ENCODE measurements around the gene BAHCC1. TPM values are rescaled to one million over a fixed set of nuclear protein-coding genes. Genes with fewer than 3 reads are reported as not detected.

The BAHCC1 gene
- total and polyA plus RNA-seq, 2 donors (not counting 1 experiment from before 2014, with no cell fraction given): 1.8 to 7.3 TPM

DNA sequence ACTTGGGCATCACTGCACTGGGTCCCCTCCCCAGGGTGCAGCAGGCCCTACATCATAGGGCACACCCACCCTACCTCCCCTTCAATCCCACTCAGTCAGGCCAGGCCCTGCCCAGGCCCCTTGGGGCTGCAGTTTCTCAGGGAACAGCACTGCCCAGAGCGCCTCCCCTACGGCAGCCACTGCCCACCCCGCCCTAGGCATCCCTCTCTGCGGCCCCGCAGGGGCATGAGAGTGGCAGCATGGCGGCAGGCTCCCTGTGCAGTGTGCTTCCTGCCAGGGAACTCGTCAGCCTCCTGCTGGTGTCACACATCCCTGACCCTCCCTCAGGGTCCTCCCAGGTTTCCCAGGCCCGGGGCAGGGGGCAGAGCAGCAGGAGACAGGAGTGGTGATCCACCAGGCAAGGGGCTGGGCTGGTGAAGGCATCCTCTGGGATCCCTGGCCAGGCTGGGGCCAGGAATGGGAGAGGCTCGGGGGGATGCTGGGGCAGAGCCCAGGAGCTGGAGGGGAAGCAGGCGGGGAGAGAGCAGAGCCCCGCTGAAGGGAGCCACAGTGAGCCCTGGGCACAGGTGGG, 16.2 kb upstream of the BAHCC1 start:
- H3K9me3 ChIP-seq (ENCODE audit: control insufficient read depth, insufficient read depth, low read depth, low read length): no peaks in the 10 kb centered on the region
- TF ChIP-seq EZH2 (IDR thresholded peaks at IDR 0.05; ENCODE audit: low read length, missing control alignments): no peak
- TF ChIP-seq, protein P1, sequence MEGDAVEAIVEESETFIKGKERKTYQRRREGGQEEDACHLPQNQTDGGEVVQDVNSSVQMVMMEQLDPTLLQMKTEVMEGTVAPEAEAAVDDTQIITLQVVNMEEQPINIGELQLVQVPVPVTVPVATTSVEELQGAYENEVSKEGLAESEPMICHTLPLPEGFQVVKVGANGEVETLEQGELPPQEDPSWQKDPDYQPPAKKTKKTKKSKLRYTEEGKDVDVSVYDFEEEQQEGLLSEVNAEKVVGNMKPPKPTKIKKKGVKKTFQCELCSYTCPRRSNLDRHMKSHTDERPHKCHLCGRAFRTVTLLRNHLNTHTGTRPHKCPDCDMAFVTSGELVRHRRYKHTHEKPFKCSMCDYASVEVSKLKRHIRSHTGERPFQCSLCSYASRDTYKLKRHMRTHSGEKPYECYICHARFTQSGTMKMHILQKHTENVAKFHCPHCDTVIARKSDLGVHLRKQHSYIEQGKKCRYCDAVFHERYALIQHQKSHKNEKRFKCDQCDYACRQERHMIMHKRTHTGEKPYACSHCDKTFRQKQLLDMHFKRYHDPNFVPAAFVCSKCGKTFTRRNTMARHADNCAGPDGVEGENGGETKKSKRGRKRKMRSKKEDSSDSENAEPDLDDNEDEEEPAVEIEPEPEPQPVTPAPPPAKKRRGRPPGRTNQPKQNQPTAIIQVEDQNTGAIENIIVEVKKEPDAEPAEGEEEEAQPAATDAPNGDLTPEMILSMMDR (conservative IDR thresholded peaks at IDR 0.05 in 1 of 2, IDR thresholded peaks at IDR 0.05 in 1 of 2; ENCODE audit: low read depth in 1 of 2, low read length in 2 of 2): no peak
- H3K79me2 ChIP-seq (ENCODE audit: control insufficient read depth, insufficient read depth, low read length): no peaks in the 10 kb centered on the region
- H3K4me3 ChIP-seq (replicated peaks in 1 of 4; ENCODE audit: control extremely low read depth in 1 of 4, insufficient read depth in 1 of 4, low read depth in 3 of 4, low read length in 4 of 4): no peak overlapping the region
- H3K9ac ChIP-seq (ENCODE audit: insufficient read depth, low read length): no peak overlapping the region
- H3K27me3 ChIP-seq (ENCODE audit: control insufficient read depth, insufficient read depth, low read length): peaks cover 4% of the 10 kb centered on the region
- H3K4me1 ChIP-seq (ENCODE audit: control insufficient read depth, extremely low read depth, insufficient read depth, low read length): no peaks in the 10 kb centered on the region
- H4K20me1 ChIP-seq (ENCODE audit: control insufficient read depth, extremely low read depth, insufficient read depth, low read length): no peaks in the 10 kb centered on the region
- H3K4me2 ChIP-seq (ENCODE audit: extremely low read depth, insufficient read depth, low read length): no peak overlapping the region
- no peak overlapping the region for H2AFZ ChIP-seq (ENCODE audit: low read length)
- H3K27ac ChIP-seq (ENCODE audit: insufficient read depth, low read length): no peak overlapping the region
- no peaks in the 10 kb centered on the region for H3K36me3 ChIP-seq (ENCODE audit: control insufficient read depth, insufficient read depth, low read length)
- DNase-seq (ENCODE audit: low read depth in 2 of 2): no peak

DNA sequence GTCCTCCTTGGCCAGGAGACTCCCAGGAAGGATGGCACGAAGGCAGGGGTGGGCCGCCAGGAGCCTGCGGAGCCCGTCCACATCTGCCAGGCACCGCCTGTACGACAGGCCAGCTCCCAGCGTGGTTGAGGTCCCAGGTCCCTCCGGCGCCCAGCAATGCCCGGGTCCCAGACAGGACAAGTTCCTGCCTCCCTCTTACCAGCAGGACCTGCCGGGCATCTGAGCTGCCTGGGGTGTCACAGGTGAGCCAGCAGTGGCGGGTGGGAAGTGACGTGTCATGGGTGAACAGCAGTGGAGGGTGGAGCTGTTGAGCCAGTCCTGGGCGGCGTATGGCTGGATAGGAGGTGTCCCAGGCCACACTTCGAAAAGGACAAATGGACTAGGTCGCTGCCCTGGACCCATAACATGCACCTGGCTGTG, 15.7 kb upstream of the BAHCC1 start:
- Histone ChIP-seq H3K79me2 (ENCODE audit: control insufficient read depth, insufficient read depth, low read length) (no peaks in the 10 kb centered on the region), H3K36me3 (ENCODE audit: control insufficient read depth, insufficient read depth, low read length) (no peaks in the 10 kb centered on the region), H3K4me1 (ENCODE audit: control insufficient read depth, extremely low read depth, insufficient read depth, low read length) (no peaks in the 10 kb centered on the region), H4K20me1 (ENCODE audit: control insufficient read depth, extremely low read depth, insufficient read depth, low read length) (no peaks in the 10 kb centered on the region), H3K4me3 (replicated peaks in 1 of 4; ENCODE audit: control extremely low read depth in 1 of 4, insufficient read depth in 1 of 4, low read depth in 3 of 4, low read length in 4 of 4) (no peak overlapping the region), H3K9me3 (ENCODE audit: control insufficient read depth, insufficient read depth, low read depth, low read length) (no peaks in the 10 kb centered on the region), H3K4me2 (ENCODE audit: extremely low read depth, insufficient read depth, low read length) (no peak overlapping the region), H3K27me3 (ENCODE audit: control insufficient read depth, insufficient read depth, low read length) (peaks cover 4% of the 10 kb centered on the region), H3K27ac (ENCODE audit: insufficient read depth, low read length) (no peak overlapping the region), H3K9ac (ENCODE audit: insufficient read depth, low read length) (no peak overlapping the region), H2AFZ (ENCODE audit: low read length) (no peak overlapping the region)
- no peak for TF ChIP-seq EZH2 (IDR thresholded peaks at IDR 0.05; ENCODE audit: low read length, missing control alignments)
- TF ChIP-seq, protein P1 (conservative IDR thresholded peaks at IDR 0.05 in 1 of 2, IDR thresholded peaks at IDR 0.05 in 1 of 2; ENCODE audit: low read depth in 1 of 2, low read length in 2 of 2): no peak
- no peak for DNase-seq (ENCODE audit: low read depth in 2 of 2)

DNA sequence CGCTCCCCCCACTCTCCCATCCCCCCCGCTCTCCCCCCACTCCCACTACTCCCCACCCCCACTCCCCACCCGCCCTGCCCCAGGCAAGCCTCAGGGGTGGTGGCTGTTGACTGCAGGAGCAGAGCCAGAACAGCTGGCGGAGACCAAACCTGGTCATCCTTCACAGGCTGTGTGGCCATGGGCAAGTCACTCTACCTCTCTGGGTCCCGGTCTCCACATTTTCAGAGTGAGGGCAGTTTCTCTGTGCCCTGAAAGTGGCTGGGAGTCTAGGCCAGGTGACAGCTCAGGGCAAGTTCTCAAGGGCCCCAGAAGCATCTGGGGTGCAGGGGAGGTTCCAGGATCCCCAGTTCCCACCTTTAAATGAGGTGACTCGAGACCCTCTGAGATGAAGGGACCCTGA, 15.1 kb upstream of the BAHCC1 start:
- no peak for TF ChIP-seq EZH2 (IDR thresholded peaks at IDR 0.05; ENCODE audit: low read length, missing control alignments)
- TF ChIP-seq, protein P1 (conservative IDR thresholded peaks at IDR 0.05 in 1 of 2, IDR thresholded peaks at IDR 0.05 in 1 of 2; ENCODE audit: low read depth in 1 of 2, low read length in 2 of 2): no peak
- H3K36me3 ChIP-seq (ENCODE audit: control insufficient read depth, insufficient read depth, low read length): no peaks in the 10 kb centered on the region
- no peak overlapping the region for H3K9ac ChIP-seq (ENCODE audit: insufficient read depth, low read length)
- DNase-seq (ENCODE audit: low read depth in 2 of 2): no peak
- no peaks in the 10 kb centered on the region for H3K79me2 ChIP-seq (ENCODE audit: control insufficient read depth, insufficient read depth, low read length)
- H3K9me3 ChIP-seq (ENCODE audit: control insufficient read depth, insufficient read depth, low read depth, low read length): no peaks in the 10 kb centered on the region
- no peak overlapping the region for H3K27ac ChIP-seq (ENCODE audit: insufficient read depth, low read length)
- H3K4me2 ChIP-seq (ENCODE audit: extremely low read depth, insufficient read depth, low read length): no peak overlapping the region
- H3K27me3 ChIP-seq (ENCODE audit: control insufficient read depth, insufficient read depth, low read length): peaks cover 4% of the 10 kb centered on the region
- H2AFZ ChIP-seq (ENCODE audit: low read length): no peak overlapping the region
- H3K4me3 ChIP-seq (replicated peaks in 1 of 4; ENCODE audit: control extremely low read depth in 1 of 4, insufficient read depth in 1 of 4, low read depth in 3 of 4, low read length in 4 of 4): no peak overlapping the region
- H4K20me1 ChIP-seq (ENCODE audit: control insufficient read depth, extremely low read depth, insufficient read depth, low read length): no peaks in the 10 kb centered on the region
- no peaks in the 10 kb centered on the region for H3K4me1 ChIP-seq (ENCODE audit: control insufficient read depth, extremely low read depth, insufficient read depth, low read length)
